AG04450 (cell line): ENCODE data around the gene SLC35F3. TPM values are rescaled to one million over a fixed set of nuclear protein-coding genes. Genes with fewer than 3 reads are reported as not detected.

Source experiments
- CTCF ChIA-PET: fragments of 300-600, 350-600 bp; formaldehyde crosslinking; extraction: SDS; loops from one replicate; lab custom pipeline; 2022; ENCODE audit warnings: antibody characterized with exemption, inconsistent platforms; lab: Charles Lee
- POLR2A ChIA-PET: fragments of 350-600 bp; formaldehyde crosslinking; extraction: SDS; loops from one replicate; lab custom pipeline; 2021; ENCODE audit warnings: antibody characterized with exemption, inconsistent platforms; lab: Yijun Ruan, JAX
- DNase-seq: peaks from one replicate; pipeline ENCODE4 v3.0.0-alpha.2; 2011; ENCODE audit warnings: low read depth, low spot score
- H3K27ac ChIP-seq: one replicate; pipeline ENCODE4 v1.5.1; 2012; ENCODE audit warnings: low read depth, low read length, control low read depth
- H3K27me3 ChIP-seq: one replicate; pipeline ENCODE4 v1.6.0; 2012; ENCODE audit warnings: low read length; ENCODE audit not compliant: control insufficient read depth, insufficient read depth
- H3K4me3 ChIP-seq: 2 replicates; pipeline ENCODE4 v1.5.1; 2011; ENCODE audit warnings: mild to moderate bottlenecking, low read depth, low read length, control low read depth
- H3K9me3 ChIP-seq: 2 replicates; pipeline ENCODE4 v1.5.1; 2012; ENCODE audit warnings: low read length; ENCODE audit not compliant: control insufficient read depth, insufficient read depth
- polyA plus RNA-seq: library from polyadenylated mRNA; depleted of rRNA; stranded (reverse); fragments of >200 nt; gene quantifications from 2 replicates; pipeline ENCODE4 v1.2.3, GENCODE V29; 2011
- TF ChIP-seq, protein P1 (sequence below): IDR thresholded peaks from 2 replicates; pipeline ENCODE4 v1.5.1; 2011; ENCODE audit warnings: low read depth, low read length, control low read depth, inconsistent platforms

Gene SLC35F3
- polyA plus RNA-seq, 1 experiment = 0.04 TPM

DNA sequence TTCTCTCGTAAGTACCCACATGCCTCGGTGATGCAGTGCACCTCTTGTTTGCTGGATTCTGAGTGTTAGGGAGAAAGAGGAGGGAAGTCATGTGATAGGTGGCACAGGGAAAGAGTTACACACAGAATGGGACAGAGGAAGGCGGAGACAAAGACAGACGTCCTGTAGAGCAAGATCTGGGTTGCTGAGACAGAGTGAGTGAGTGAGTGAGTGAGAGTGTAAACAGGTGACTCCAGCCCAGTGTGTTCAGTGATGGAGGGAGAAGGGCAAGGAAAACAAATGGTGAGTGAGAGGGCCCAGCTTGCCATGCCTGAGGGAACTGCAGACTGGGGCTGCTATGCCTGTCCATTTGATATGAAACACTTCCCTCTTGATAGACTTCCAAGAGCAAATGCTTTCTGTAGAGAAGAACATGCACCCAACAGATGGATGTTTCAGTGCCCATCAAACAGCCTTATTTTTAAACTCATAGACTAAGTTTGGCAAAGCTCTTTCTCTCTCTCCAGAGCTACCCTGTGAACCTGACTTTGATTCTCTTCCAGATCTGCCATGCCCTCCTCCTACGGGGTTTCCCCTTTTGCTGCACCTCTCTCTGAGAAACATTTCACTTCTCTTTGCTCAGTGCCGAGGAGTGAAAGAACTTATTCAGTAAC, 258.9 kb downstream of the SLC35F3 start:
- ChIA-PET CTCF (no interaction called here), POLR2A (no interaction called here)
- no peak overlapping the region for H3K27ac ChIP-seq
- no peaks in the 10 kb centered on the region for H3K27me3 ChIP-seq
- H3K9me3 ChIP-seq = no peaks in the 10 kb centered on the region
- DNase-seq = no peak
- H3K4me3 ChIP-seq = no peak overlapping the region
- TF ChIP-seq, protein P1, sequence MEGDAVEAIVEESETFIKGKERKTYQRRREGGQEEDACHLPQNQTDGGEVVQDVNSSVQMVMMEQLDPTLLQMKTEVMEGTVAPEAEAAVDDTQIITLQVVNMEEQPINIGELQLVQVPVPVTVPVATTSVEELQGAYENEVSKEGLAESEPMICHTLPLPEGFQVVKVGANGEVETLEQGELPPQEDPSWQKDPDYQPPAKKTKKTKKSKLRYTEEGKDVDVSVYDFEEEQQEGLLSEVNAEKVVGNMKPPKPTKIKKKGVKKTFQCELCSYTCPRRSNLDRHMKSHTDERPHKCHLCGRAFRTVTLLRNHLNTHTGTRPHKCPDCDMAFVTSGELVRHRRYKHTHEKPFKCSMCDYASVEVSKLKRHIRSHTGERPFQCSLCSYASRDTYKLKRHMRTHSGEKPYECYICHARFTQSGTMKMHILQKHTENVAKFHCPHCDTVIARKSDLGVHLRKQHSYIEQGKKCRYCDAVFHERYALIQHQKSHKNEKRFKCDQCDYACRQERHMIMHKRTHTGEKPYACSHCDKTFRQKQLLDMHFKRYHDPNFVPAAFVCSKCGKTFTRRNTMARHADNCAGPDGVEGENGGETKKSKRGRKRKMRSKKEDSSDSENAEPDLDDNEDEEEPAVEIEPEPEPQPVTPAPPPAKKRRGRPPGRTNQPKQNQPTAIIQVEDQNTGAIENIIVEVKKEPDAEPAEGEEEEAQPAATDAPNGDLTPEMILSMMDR = no peak

DNA sequence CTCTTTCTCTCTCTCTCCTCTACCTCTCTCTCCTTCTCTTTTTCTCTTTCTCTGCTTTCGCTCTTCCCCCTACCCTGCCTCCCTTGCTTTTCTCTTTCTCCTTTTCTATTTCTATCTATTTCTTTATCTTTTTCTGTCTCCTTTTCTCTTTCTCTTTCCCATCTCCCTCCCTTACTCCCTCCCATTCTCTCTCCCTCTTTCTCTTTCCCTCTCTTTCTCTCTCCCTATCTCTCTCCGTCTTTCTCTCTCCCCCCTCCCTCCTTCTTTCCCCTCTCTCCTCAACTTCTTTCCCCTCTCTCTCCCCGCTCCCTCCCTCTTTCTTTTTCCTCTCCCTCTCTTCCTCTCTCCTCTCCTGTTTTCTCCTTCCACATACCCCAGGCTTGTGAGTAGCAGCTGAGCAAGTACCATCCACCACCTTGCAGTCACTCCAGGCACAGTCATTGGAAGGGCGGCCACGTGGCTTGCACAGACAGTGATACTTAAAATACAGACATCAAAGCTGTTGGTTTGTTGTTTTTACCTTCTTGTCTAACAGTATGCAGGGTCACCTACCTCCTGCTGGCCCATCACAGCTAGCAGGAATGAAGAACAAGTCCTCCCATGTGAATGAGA, 259.7 kb downstream of the SLC35F3 start:
- no peaks in the 10 kb centered on the region for H3K9me3 ChIP-seq
- H3K27me3 ChIP-seq = no peaks in the 10 kb centered on the region
- no peak overlapping the region for H3K4me3 ChIP-seq
- DNase-seq = no peak
- CTCF ChIA-PET = no interaction called here
- TF ChIP-seq, protein P1 = no peak
- POLR2A ChIA-PET = no interaction called here
- no peak overlapping the region for H3K27ac ChIP-seq

DNA sequence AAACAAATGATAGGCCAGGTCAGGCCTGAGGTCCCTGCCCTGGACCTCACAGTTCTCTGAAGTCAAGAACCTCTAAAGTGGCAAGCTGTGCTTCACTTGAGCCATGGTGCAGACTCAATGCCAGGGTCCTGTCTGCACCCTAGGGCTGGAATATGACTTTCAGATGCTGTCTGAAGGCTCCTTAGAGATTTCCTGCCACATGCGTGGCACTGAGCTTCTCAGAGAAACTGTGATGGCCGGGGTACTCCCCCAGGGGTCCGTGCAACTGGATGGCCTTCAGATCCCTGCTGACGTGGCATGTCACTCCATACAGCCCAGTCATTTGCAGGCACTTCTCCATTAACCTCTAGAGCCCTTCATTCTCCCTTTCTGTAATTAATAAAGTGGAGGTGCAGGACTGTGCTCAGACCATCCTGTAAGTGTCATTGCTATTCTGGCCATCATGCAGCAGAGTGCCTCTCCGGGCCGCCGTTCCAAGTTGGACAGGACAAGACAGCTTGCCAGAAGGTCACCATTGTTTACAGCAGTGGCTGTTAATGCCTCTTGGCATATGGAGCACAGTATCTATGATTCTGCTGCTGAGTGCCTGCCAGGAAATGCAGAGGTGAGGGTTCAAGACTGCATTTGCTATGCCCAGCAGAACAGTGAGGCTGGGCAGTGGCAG, 263.7 kb downstream of the SLC35F3 start:
- Histone ChIP-seq H3K4me3 (no peak overlapping the region), H3K27me3 (no peaks in the 10 kb centered on the region), H3K27ac (no peak overlapping the region), H3K9me3 (no peaks in the 10 kb centered on the region)
- POLR2A ChIA-PET = no interaction called here
- DNase-seq = no peak
- CTCF ChIA-PET = no interaction called here
- TF ChIP-seq, protein P1 = no peak

DNA sequence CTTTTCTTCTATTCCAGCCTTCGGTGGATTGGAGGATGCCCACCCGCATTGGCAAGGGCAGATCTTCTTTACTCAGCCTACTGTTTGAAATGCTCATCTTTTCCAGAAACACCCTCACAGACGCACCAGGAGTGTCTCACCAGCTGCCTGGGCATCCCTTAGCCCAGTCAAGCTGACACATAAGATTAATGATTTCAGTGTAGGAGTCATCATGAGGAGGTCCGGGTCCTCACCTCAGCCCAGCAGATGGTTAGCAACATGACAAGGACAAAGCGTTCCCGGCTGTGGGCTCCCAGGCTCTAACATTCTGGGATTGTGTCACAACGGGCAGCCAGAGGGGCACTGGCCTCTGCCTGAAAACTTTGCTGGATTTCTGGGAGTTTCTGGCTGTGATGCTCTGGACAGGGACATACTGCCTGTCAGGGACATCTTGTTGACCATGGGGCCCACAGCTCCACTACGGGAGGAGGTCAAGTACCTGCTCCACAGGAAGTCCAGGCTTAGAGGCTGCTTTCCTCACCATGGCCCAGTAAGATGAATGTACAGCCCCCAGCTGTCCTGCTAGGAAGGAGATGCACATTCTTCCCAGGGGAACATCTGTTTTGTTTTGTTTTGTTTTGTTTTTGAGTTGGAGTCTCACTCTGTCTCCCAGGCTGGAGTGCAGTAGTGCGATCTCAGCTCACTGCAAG, 264.8 kb downstream of the SLC35F3 start:
- H3K9me3 ChIP-seq = no peaks in the 10 kb centered on the region
- TF ChIP-seq, protein P1 = no peak
- CTCF ChIA-PET = no interaction called here
- no peak for DNase-seq
- H3K27ac ChIP-seq = no peak overlapping the region
- no peaks in the 10 kb centered on the region for H3K27me3 ChIP-seq
- H3K4me3 ChIP-seq = no peak overlapping the region
- POLR2A ChIA-PET = no interaction called here
